ENCODE results near the gene SPTB.

SPTB gene

DNA sequence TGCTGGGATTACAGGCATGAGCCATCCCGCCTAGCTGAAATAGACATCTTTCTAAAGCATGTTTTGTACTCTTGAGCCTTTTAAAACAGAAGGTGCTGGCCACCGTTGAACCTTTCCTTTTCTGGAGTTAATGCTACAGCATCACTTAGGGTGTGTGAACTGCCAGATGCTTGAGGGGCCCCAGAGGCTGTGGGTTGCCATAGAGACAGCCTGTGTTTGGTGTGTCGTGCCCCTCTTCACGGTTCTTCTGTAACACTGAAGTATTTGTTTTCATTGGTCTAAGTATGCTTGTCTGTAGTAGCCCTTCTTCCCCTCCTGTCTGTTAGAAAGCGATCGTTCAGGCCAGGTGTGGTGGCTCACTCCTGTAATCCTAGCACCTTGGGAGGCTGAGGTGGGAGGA is 144.7 kb downstream of the SPTB start:
- DNase-seq (ENCODE audit: low read depth) = no peak
- no peak for TF ChIP-seq CTCF (IDR thresholded peaks at IDR 0.05; ENCODE audit: control insufficient read depth, insufficient read depth, low read depth, low read length, missing control alignments)
- no peak overlapping the region for H3K4me3 ChIP-seq (ENCODE audit: control insufficient read depth, low read depth, low read length)

- no peak overlapping the region for H3K4me3 ChIP-seq (ENCODE audit: control insufficient read depth, low read depth, low read length)
- no peak for DNase-seq (ENCODE audit: low read depth)
- TF ChIP-seq CTCF (IDR thresholded peaks at IDR 0.05; ENCODE audit: control insufficient read depth, insufficient read depth, low read depth, low read length, missing control alignments) = no peak
Observed at GRCh38 chr14:64733899-64734298, 145.8 kb downstream of the SPTB start.

DNA sequence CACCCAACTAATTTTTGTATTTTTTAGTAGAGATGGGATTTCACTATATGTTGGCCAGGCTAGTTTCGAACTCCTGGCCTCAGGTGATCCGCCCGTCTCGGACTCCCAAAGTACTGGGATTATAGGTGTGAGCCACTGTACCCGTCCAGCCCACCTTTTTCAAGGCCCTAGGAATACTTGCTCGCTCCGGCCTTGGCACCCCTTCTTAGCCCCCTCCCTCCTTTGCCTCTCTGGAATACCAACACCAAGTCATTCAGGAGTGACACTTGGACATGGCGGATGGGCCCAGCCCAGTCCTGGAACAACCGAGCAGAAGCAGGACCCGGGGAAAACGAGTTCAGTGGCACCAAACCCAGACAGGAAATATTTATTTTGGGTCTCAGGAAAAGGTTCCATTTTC is 146.4 kb downstream of the SPTB start:
- DNase-seq (ENCODE audit: low read depth) = no peak
- H3K4me3 ChIP-seq (ENCODE audit: control insufficient read depth, low read depth, low read length) = no peak overlapping the region
- TF ChIP-seq CTCF (IDR thresholded peaks at IDR 0.05; ENCODE audit: control insufficient read depth, insufficient read depth, low read depth, low read length, missing control alignments) = no peak

DNA sequence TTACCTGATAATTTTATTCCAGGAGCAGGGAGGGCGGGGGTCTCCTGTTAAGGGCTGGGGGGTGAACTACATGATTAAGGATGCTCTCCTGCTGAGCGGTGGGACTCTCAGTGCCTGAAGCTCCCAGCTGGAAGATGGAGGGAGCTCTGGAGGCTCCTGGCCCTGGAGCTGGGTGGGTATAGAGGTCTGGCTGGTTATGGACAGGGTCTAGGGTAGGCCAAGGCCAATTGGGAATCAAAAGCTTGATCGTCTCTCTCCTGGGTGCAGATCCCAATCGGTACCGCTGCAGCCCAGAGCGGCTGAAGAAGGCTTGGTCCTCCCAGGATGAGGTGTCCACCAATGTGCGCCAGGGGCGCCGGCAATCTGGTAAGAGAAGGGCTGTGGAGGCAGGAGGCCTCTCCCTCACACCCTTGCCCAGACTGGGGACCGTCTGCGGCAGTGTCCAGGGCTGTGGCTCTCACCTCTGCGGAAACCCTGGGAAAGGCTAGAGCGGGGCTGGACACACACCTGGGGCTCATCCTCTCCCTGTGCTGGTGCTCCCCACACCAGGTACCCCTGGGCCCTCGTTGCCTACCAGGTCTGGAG is 147.1 kb downstream of the SPTB start:
- no peak for DNase-seq (ENCODE audit: low read depth)
- no peak overlapping the region for H3K4me3 ChIP-seq (ENCODE audit: control insufficient read depth, low read depth, low read length)
- TF ChIP-seq CTCF (IDR thresholded peaks at IDR 0.05; ENCODE audit: control insufficient read depth, insufficient read depth, low read depth, low read length, missing control alignments) = no peak

DNA sequence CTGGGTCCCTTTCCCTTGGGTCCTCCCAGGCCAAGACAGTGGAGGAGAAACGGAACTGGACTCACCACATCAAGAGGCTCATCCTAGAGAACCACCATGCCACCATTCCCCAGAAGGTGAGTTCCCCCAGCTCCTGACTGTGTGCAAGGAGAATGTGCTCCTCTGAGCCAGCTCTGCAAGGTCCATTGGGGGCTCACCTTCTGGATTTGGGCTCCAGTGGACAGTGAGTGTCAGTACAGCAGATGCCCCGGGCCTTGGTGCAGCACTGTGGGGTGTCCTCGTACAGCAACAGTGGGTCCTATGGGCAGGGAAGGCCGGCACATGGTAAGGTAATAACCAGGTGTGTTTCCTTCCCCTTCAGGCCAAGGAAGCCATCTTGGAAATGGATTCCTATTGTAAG is 147.6 kb downstream of the SPTB start:
- no peak for DNase-seq (ENCODE audit: low read depth)
- TF ChIP-seq CTCF (IDR thresholded peaks at IDR 0.05; ENCODE audit: control insufficient read depth, insufficient read depth, low read depth, low read length, missing control alignments) = no peak
- H3K4me3 ChIP-seq (ENCODE audit: control insufficient read depth, low read depth, low read length) = no peak overlapping the region

- DNase-seq (ENCODE audit: low read depth) = no peak
- no peak overlapping the region for H3K4me3 ChIP-seq (ENCODE audit: control insufficient read depth, low read depth, low read length)
- TF ChIP-seq CTCF (IDR thresholded peaks at IDR 0.05; ENCODE audit: control insufficient read depth, insufficient read depth, low read depth, low read length, missing control alignments) = no peak
Observed at GRCh38 chr14:64731141-64731581, 148.5 kb downstream of the SPTB start.

GRCh38 chr14:64730681-64731080 is 149.0 kb downstream of the SPTB start:
- no peak for DNase-seq (ENCODE audit: low read depth)
- TF ChIP-seq CTCF (IDR thresholded peaks at IDR 0.05; ENCODE audit: control insufficient read depth, insufficient read depth, low read depth, low read length, missing control alignments) = no peak
- no peak overlapping the region for H3K4me3 ChIP-seq (ENCODE audit: control insufficient read depth, low read depth, low read length)
